ENCODE results near the gene NFE2. TPM values are rescaled to one million over a fixed set of nuclear protein-coding genes. Genes with fewer than 3 reads are reported as not detected.

Gene NFE2
- polyA plus RNA-seq, 1 experiment = 0.25 TPM

DNA sequence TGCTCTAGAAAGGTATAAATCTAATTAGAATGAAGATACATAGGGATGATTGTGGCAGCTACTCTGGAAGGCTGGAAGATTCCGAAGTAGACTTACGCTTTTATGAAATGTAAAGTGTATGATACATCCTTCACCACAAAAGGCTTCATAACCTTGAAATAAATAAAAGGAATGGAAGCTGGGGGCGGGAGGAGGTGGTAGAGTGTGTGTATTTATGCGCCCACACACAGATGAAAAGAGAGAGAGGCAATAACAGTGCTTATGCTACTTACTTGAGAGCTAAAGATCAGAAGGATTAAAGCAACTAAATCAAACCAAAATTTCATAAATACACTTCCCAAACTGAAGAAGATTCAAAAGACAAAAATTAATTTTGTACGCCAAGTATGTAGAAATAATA, 51.3 kb downstream of the NFE2 start:
- no peaks in the 10 kb centered on the region for H3K27me3 ChIP-seq (ENCODE audit: control insufficient read depth, insufficient read depth, low read length)
- H3K4me3 ChIP-seq (ENCODE audit: low read depth, low read length) = no peak overlapping the region
- TF ChIP-seq, protein P1, sequence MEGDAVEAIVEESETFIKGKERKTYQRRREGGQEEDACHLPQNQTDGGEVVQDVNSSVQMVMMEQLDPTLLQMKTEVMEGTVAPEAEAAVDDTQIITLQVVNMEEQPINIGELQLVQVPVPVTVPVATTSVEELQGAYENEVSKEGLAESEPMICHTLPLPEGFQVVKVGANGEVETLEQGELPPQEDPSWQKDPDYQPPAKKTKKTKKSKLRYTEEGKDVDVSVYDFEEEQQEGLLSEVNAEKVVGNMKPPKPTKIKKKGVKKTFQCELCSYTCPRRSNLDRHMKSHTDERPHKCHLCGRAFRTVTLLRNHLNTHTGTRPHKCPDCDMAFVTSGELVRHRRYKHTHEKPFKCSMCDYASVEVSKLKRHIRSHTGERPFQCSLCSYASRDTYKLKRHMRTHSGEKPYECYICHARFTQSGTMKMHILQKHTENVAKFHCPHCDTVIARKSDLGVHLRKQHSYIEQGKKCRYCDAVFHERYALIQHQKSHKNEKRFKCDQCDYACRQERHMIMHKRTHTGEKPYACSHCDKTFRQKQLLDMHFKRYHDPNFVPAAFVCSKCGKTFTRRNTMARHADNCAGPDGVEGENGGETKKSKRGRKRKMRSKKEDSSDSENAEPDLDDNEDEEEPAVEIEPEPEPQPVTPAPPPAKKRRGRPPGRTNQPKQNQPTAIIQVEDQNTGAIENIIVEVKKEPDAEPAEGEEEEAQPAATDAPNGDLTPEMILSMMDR (IDR thresholded peaks at IDR 0.05; ENCODE audit: low read depth, low read length) = no peak
- no peak for DNase-seq (ENCODE audit: low read depth, low spot score)
- POLR2A ChIA-PET = interaction anchor here (1.7 kb wide), 1 partner anchor 31 kb away, joined by 3 read pairs; the partner anchor contains the start of gene HNRNPA1
- no peaks in the 10 kb centered on the region for H3K9me3 ChIP-seq (ENCODE audit: control insufficient read depth, insufficient read depth, low read length)
- H3K27ac ChIP-seq (ENCODE audit: low read depth, low read length) = no peak overlapping the region
- CTCF ChIA-PET = interaction anchor here (0.7 kb wide), 1 partner anchor 112 kb away, joined by 3 read pairs; no protein-coding TSS in a partner anchor

DNA sequence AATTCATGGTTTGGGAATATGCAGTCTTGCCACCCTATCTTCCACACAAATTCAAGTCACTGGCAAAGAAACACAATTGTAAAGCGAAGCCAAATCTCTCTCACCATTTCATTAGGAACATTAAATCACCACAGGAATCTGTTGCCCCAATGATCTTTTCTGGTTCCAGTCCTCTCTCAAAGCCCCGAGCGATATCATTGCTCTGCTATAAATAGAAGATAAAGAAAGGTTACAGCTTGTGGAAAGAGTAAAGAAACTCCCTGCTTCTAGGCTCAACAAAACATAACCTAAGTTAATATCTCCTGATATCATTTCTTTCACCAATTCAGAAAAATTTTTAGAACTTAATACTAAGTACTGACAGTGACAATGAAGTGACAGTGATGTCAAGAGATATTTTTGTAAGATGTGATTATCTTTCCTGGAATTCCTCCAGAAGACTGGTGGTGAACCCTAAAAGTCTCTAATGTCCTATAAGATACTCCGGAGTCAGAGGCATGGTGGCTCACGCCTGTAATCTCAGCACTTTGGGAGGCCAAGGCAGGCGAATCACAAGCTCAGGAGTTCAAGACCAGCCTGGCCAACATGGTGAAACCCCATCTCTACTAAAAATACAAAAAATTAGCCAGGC, 54.7 kb downstream of the NFE2 start:
- ChIA-PET CTCF (interaction anchor here (1.8 kb wide), 1 partner anchor 12 kb away, joined by 5 read pairs; no protein-coding TSS in a partner anchor), POLR2A (no interaction called here)
- no peak overlapping the region for H3K27ac ChIP-seq (ENCODE audit: low read depth, low read length)
- no peaks in the 10 kb centered on the region for H3K27me3 ChIP-seq (ENCODE audit: control insufficient read depth, insufficient read depth, low read length)
- no peak for DNase-seq (ENCODE audit: low read depth, low spot score)
- H3K4me3 ChIP-seq (ENCODE audit: low read depth, low read length) = no peak overlapping the region
- TF ChIP-seq, protein P1 (IDR thresholded peaks at IDR 0.05; ENCODE audit: low read depth, low read length) = no peak
- no peaks in the 10 kb centered on the region for H3K9me3 ChIP-seq (ENCODE audit: control insufficient read depth, insufficient read depth, low read length)

Small RNA genes lying within 50 kb of the gene (small RNA-seq; reads per million reads assigned to genes)
- gene MIR148B (ENCODE audit: insufficient read length, low read depth) (11,769 reads per million, percentile 99 among the genes with 10 or more reads in this experiment), gene RN7SL390P (ENCODE audit: insufficient read length, low read depth) (not detected), gene RN7SL744P (ENCODE audit: insufficient read length, low read depth) (not detected), gene RNU6-950P (ENCODE audit: insufficient read length, low read depth) (not detected)

Other genes with a start within 250 kb of the NFE2 start
- 0.05 TPM in 1 of 2 replicates, not detected in the other for gene HOXC4, start 247.2 kb downstream of the NFE2 start, polyA plus RNA-seq (2011; rRNA removed)
- gene SMUG1, start 112.0 kb downstream of the NFE2 start, polyA plus RNA-seq (2011; rRNA removed) = 26.9 and 31.5 TPM in 2 replicates
- gene CBX5, start 20.9 kb downstream of the NFE2 start, polyA plus RNA-seq (2011; rRNA removed) = 49.0 and 62.3 TPM in 2 replicates
- gene HNRNPA1, start 20.3 kb downstream of the NFE2 start, polyA plus RNA-seq (2011; rRNA removed) = 741 and 845 TPM in 2 replicates
- 355 and 404 TPM in 2 replicates for gene COPZ1, start 24.1 kb upstream of the NFE2 start, polyA plus RNA-seq (2011; rRNA removed)
- not detected in 2 replicates for gene GPR84, start 63.5 kb upstream of the NFE2 start, polyA plus RNA-seq (2011; rRNA removed)
- 1.5 and 2.8 TPM in 2 replicates for gene ZNF385A, start 83.7 kb upstream of the NFE2 start, polyA plus RNA-seq (2011; rRNA removed)
- gene ITGA5, start 118.3 kb upstream of the NFE2 start, polyA plus RNA-seq (2011; rRNA removed) = 160 and 185 TPM in 2 replicates
- not detected in 2 replicates for gene GTSF1, start 172.6 kb upstream of the NFE2 start, polyA plus RNA-seq (2011; rRNA removed)
- gene NCKAP1L, start 196.7 kb upstream of the NFE2 start, polyA plus RNA-seq (2011; rRNA removed) = not detected in 2 replicates
- not detected in 2 replicates for gene PDE1B, start 248.6 kb upstream of the NFE2 start, polyA plus RNA-seq (2011; rRNA removed)

Measured in AG04450 (cell line).